GM21576 (cell line): ENCODE results near the gene SPTB.

Experiments used
- ATAC-seq: cut with Tn5 transposase; IDR thresholded peaks from one replicate; pipeline ENCODE4 v1.9.1; 2021; ENCODE audit warnings: mild to moderate bottlenecking, moderate library complexity; ENCODE audit not compliant: unreplicated experiment

SPTB gene

DNA sequence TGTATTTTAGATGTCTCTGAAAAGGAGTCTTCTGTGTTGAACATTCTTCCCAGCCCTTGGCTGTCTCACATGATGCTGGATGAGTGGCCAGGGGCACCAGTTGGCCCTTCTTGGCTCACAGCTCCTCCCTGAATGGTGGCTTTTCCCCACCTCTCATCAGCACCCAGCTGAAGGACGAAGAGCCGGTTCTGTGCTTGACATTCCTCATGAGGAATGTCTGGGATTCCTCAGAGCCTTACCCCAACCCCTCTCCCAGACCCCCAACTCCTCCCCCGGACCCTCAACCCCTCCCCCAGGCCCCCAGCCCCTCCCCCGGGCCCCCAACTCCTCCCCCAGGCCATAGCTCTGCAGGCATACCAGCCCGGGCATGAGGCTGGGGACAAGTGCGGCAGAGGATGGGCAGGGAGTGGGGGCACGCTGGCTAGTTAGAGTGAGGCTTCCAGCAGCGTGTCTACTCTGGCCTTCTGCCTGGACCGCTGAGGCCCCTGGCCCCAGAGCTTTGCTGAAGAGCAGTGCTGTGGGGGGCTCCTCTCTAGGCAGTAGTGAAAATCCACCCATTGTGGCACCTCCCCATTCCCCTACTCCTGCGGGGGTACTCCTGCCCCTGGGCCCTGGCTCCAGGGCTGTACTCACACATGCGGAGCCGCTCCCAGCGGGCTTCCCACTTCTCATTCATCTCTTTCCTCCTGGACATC is 111.2 kb downstream of the SPTB start:
- ATAC-seq: no peak

- ATAC-seq: no peak
Observed at GRCh38 chr14:64767215-64767964, 112.3 kb downstream of the SPTB start.

DNA sequence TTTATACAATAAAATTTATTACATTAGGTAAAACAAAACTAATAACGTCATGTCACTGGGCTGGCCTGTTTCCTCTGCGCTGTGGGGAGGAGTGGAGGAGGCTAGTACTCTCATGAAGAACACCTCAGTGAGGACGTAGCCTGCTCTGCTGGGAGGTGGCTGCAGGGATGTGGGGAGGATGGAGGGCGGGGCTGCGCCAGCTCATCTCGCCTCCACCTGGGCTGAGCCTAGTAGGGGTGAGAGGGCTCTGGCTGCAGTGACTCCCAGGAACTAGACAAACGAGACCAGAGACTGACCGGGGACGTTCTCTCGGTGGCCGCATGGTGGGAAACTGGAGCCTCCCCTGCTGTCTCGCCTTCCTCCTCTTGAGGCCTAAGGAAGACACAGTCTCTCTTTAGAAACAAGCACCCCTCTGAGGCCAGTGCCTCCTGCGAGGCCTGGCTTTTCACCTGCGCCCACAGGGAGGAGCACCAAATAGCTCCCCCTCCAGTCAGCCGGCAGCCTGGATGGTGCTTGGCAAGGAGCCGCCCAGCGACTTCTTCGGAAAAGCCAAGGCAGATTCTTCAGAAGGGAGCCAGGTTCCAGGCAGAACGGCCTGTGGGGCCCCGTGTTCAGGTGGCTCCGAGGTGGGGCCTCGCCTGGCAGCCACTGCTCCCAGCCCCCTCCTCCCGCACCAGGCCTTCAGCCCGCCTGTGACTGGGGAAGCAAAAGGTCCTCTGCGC is 113.1 kb downstream of the SPTB start:
- ATAC-seq: no peak

- no peak for ATAC-seq
Observed at GRCh38 chr14:64765740-64766302, 113.9 kb downstream of the SPTB start.

DNA sequence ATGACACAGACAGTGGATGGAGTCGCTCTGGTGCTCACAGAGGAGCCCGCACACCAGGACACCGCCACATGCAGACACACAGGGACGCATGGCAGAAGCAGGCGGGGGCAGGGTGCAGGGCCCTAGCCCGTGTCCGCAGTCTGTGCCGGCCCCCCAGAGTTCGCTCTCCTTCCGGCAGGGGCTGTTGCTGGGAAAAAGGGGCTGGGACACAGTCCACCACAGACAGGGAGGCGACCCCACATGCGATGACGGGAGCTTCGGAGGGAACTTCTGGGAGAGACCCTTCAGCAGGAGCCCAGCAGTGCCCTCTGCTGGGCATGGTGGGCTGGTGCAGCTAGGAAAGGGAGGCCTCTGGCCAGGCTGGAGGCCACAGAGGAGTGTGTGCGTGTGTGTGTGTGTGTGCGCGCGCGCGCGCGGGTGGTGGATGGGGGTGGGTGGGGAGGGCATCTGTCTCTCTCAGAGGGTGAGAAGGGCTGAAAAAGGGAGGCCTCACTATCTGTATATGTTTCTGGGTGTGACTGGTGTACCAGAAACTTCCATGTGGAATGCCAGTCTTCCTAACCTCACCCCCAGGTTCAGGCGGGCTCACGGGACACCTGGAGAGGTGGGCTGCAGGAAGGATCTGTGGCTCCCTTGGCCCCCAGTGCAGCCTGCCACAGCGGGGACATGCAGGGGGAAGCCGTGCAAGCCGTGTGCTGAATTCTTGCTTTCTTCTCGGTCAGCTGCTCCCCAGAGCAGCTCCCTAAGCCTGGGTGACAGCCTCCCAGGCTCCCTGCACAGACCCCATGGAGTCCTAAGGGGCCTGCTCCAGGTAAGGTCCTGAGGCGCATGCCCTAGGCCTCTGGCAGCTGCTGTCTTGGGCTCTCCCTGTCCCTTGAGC is 114.8 kb downstream of the SPTB start:
- no peak for ATAC-seq

DNA sequence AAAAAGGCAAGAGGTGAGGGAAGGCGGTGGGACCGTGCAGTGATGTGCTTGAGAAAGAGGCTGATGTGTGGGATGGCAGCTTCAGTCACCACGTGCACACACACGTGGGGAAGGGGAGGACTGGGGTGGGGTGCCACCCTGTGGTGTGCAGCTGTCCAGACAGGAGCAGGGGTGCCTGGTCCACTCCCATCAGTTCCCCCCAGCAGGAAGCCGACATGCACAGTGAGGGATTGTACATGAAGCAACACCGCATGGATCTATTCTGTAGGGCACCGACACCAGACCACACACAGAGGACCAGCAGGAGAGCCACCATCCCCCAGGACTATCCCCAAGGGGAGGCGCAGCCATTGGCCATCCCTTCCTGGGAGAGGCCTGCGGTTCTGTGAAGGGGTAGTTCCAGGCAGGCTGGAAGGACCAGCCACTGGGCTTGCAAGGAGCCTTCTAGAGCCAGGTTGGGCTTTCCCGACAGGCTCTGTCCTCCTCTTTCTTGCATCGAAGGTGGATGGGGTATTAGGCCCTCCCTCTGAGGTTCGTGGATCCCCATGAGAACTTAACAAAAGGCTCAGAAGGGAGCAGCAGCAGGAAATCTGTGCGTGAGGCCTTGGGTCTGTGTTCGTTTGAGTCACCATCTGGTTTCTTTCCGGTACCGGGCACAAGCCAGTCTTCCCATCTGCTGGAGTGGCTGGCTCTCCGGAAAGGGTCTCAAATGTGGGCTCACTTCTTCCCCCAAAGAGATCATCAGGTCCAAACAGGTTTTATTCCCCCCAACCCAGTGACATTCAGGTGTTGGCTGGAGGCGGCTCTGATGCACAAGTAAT is 115.7 kb downstream of the SPTB start:
- no peak for ATAC-seq

- ATAC-seq: no peak
Observed at GRCh38 chr14:64763085-64763782, 116.5 kb downstream of the SPTB start.

- ATAC-seq: no peak
Observed at GRCh38 chr14:64762044-64763034, 117.4 kb downstream of the SPTB start.

GRCh38 chr14:64761441-64762043 is 118.2 kb downstream of the SPTB start:
- no peak for ATAC-seq

DNA sequence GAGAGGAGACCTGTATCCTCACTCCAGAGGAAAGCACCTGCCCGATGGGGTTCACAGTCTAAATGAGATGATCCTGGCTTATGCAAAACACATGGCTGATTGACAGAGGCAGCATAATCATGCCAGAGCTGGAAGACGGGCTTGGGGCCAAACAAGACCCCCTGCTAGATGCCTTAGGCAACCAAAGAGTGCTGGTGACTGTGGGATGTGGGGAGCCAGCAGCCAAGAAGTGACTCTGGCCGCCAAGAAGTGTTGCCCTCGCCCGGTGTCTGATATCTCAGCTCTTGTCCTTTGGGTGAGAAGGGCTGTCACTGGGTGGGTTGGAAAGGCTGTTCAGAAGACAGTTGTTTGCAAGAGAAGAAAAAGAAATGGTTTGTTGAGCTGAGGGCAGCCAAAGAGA is 118.8 kb downstream of the SPTB start:
- no peak for ATAC-seq

- no peak for ATAC-seq
Observed at GRCh38 chr14:64760146-64760755, 119.5 kb downstream of the SPTB start.

GRCh38 chr14:64759555-64759938 is 120.2 kb downstream of the SPTB start:
- no peak for ATAC-seq

- ATAC-seq: no peak
Observed at GRCh38 chr14:64758691-64759554, 120.8 kb downstream of the SPTB start.

GRCh38 chr14:64758025-64758521 is 121.6 kb downstream of the SPTB start:
- no peak for ATAC-seq

GRCh38 chr14:64757601-64758000 is 122.1 kb downstream of the SPTB start:
- ATAC-seq: no peak

DNA sequence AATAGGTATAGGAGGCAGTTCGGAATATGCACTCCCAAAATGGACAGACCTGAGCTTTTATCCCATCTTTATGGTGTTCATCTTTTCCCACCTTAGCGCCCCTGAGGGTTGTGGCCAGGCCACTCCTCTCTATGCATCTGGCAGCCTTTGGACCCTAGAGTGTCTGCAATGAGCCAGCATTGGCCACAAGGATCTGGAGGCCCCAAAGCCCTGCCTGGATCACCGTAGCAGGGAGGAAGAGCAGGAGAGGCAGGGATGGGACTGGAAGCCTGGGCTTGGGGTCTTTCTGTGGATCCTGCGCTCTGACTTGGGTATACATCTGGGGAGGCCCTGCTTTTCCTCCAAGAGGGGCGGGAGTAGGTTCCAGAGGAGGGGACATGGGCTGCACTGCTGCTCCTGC is 123.0 kb downstream of the SPTB start:
- ATAC-seq: no peak
